Measurements from ENCODE around the gene TSR3.

DNA sequence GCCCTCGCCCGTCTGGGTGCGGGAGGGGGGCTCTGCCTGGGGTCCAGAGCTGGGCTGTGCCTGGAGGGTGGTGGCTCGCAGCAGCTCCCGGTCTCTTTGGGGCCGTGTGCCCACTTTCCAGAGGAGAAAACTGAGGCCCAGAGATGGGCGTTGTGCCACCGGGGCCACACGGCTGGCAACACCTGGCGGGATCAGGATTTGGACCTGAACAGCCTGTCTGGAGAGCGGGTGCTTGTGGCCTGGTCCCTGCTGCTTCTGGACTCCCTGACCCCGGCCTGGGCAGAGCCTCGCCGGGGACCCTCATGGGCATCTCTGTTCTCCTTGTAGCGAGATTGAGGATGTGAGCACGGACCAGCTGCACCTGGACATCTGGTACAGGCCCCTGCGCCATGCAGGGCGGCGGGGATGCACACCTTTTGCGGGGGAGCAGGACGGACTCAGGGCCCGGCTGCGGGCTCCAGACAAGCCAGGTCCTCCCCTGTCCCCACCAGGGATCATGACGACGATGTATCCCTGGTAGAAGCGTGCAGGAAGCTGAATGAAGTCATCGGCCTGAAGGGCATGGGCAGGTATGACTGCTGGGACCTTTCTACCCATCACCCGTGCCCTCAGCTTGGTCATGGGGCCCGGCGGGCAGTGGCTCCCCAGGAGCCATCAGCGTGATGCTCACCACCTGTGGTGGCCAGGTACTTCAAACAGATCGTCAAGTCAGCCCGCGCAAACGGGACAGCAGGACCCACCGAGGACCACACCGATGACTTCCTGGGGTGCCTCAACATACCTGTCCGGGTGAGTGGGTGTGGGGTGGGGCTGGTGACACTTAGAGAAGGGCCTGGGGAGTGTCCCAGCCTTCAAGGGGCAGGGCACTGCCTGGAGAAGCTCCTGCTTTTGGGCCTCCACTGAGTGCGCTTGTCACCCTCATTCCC, 9.9 kb downstream of the TSR3 start:
- TF ChIP-seq, protein P1, sequence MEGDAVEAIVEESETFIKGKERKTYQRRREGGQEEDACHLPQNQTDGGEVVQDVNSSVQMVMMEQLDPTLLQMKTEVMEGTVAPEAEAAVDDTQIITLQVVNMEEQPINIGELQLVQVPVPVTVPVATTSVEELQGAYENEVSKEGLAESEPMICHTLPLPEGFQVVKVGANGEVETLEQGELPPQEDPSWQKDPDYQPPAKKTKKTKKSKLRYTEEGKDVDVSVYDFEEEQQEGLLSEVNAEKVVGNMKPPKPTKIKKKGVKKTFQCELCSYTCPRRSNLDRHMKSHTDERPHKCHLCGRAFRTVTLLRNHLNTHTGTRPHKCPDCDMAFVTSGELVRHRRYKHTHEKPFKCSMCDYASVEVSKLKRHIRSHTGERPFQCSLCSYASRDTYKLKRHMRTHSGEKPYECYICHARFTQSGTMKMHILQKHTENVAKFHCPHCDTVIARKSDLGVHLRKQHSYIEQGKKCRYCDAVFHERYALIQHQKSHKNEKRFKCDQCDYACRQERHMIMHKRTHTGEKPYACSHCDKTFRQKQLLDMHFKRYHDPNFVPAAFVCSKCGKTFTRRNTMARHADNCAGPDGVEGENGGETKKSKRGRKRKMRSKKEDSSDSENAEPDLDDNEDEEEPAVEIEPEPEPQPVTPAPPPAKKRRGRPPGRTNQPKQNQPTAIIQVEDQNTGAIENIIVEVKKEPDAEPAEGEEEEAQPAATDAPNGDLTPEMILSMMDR (conservative IDR thresholded peaks at IDR 0.05; ENCODE audit: low read depth, low read length), result no peak
- TF ChIP-seq EZH2 (IDR thresholded peaks at IDR 0.05; ENCODE audit: low read length, unreplicated experiment), result no peak
